Lung (tissue), 12 donors: Measurements from ENCODE around the gene MRTFB. TPM values are rescaled to one million over a fixed set of nuclear protein-coding genes. Genes with fewer than 3 reads are reported as not detected.

Experiments
- ATAC-seq: fragments of 200-7000 bp; cut with Tn5 transposase; one replicate; pipeline ENCODE4 v1.9.1; 2020; ENCODE audit warnings: moderate number of reproducible peaks; ENCODE audit not compliant: insufficient read depth, low FRiP score
- DNase-seq, 3 donors: peaks; one replicate each; pipeline ENCODE4 v3.0.0-alpha.2; 2013 to 2017
- H3K27ac ChIP-seq, 2 donors: one replicate each; pipeline ENCODE4 v1.5.1; 2013; ENCODE audit warnings: mild to moderate bottlenecking in 2 of 2, moderate library complexity in 2 of 2, control low read depth in 1 of 2, inconsistent platforms in 1 of 2, low read depth in 1 of 2, low read length in 1 of 2
- H3K27me3 ChIP-seq, 3 donors: one replicate each; pipeline ENCODE4 v1.5.1; 2013; ENCODE audit warnings: low read length in 2 of 3; ENCODE audit not compliant: control insufficient read depth in 3 of 3, insufficient read depth in 3 of 3
- H3K36me3 ChIP-seq, 4 donors: one replicate each; pipeline ENCODE4 v1.5.1; 2013; ENCODE audit warnings: low read length in 4 of 4, mild to moderate bottlenecking in 1 of 4, moderate library complexity in 1 of 4; ENCODE audit not compliant: control insufficient read depth in 4 of 4, insufficient read depth in 4 of 4
- H3K4me1 ChIP-seq, 5 donors: one replicate each; pipeline ENCODE4 v1.5.1; 2013; ENCODE audit warnings: low read length in 5 of 5, mild to moderate bottlenecking in 2 of 5, moderate library complexity in 1 of 5; ENCODE audit not compliant: control insufficient read depth in 5 of 5, insufficient read depth in 5 of 5
- H3K4me3 ChIP-seq: one replicate; pipeline ENCODE4 v1.5.1; 2013; ENCODE audit warnings: mild to moderate bottlenecking, control low read depth, moderate library complexity
- H3K9ac ChIP-seq, 2 donors: one replicate each; pipeline ENCODE4 v1.5.1; 2013; ENCODE audit warnings: low read length in 2 of 2, control low read depth in 1 of 2; ENCODE audit not compliant: insufficient read depth in 1 of 2
- H3K9me3 ChIP-seq, 4 donors: one replicate each; pipeline ENCODE4 v1.5.1; 2013; ENCODE audit warnings: low read length in 3 of 4, mild to moderate bottlenecking in 1 of 4, moderate library complexity in 1 of 4; ENCODE audit not compliant: control insufficient read depth in 4 of 4, insufficient read depth in 3 of 4
- CTCF ChIP-seq: IDR thresholded peaks from 2 replicates; pipeline ENCODE4 v1.5.1; 2012; ENCODE audit warnings: mild to moderate bottlenecking; ENCODE audit errors: control extremely low read depth, extremely low read depth
- WGBS, 2 donors: extraction: QIAGEN DNeasy Blood & Tissue Kit; methylation state at CpG; one replicate each; pipeline ENCODE4 v1.1.7; 2013; 5-methylcytosine and 5-hydroxymethylcytosine counted together
- polyA plus RNA-seq, 2 donors: library from polyadenylated mRNA; stranded (reverse); fragments of 200-250 nt; gene quantifications; one replicate each; pipeline ENCODE4 v1.2.1, GENCODE V29; 2013
- total RNA-seq, 2 donors: library from RNA; depleted of rRNA in 1 of 2; stranded (reverse); fragments of >200 nt in 1 of 2; gene quantifications; one replicate each; pipeline ENCODE4 v1.2.1, GENCODE V29; 2014 to 2021
- donor health status: control.
- donor health status: control.
- donor health status: Bipolar disorder and iron deficiency.
- donor health status: healthy.
- donor health status: DM: yes; HTN: yes; CAD: no.

Gene MRTFB
- total and polyA plus RNA-seq, 4 donors: 8.8 to 50.9 (median 27.8) TPM

GRCh38 chr16:14303639-14304394 is 232.7 kb downstream of the MRTFB start:
- 31 to 45% methylated on average over 31 of the region's 31 CpGs for WGBS, 2 donors

GRCh38 chr16:14304891-14305460 is 233.9 kb downstream of the MRTFB start:
- WGBS, 2 donors: 88 to 90% methylated on average over 12 of the region's 12 CpGs
- Histone ChIP-seq H3K36me3 (no peaks in the 10 kb centered on the region), H3K4me1 (peaks cover 0 to 27% (median 6%) of the 10 kb centered on the region in 5 donors), H3K27ac (no peak overlapping the region), H3K4me3 (no peak overlapping the region), H3K9ac (no peak overlapping the region), H3K27me3 (peaks cover 0 to 30% (median 2%) of the 10 kb centered on the region in 3 donors), H3K9me3 (no peaks in the 10 kb centered on the region)
- DNase-seq: no peak
- no peak for ATAC-seq
- TF ChIP-seq CTCF: no peak

More at GRCh38 chr16:14303639-14304394, 232.7 kb downstream of the MRTFB start:
- Histone ChIP-seq H3K27me3 (peaks cover 0 to 30% (median 2%) of the 10 kb centered on the region in 3 donors), H3K4me1 (peaks cover 0 to 20% (median 4%) of the 10 kb centered on the region in 5 donors), H3K27ac (no peak overlapping the region), H3K9me3 (no peaks in the 10 kb centered on the region), H3K36me3 (no peaks in the 10 kb centered on the region), H3K9ac (no peak overlapping the region), H3K4me3 (no peak overlapping the region)
- ATAC-seq (no peak), DNase-seq (peak in 2 of 3 donors; percentile 17 to 43)
- no peak for TF ChIP-seq CTCF

- Histone ChIP-seq H3K27me3 (peaks cover 0 to 25% (median 0%) of the 10 kb centered on the region in 3 donors), H3K36me3 (no peaks in the 10 kb centered on the region), H3K4me1 (peaks cover 0 to 26% (median 5%) of the 10 kb centered on the region in 5 donors), H3K4me3 (no peak overlapping the region), H3K9ac (no peak overlapping the region), H3K27ac (no peak overlapping the region), H3K9me3 (no peaks in the 10 kb centered on the region)
- no peak for TF ChIP-seq CTCF
- 89 to 92% methylated on average over 11 of the region's 11 CpGs for WGBS, 2 donors
- DNase-seq (no peak), ATAC-seq (no peak)
Observed at GRCh38 chr16:14306485-14307058, 235.5 kb downstream of the MRTFB start.
